Activated CD8-positive, alpha-beta memory T cell treated with anti-CD3 and anti-CD28 coated beads, Interleukin-2, amount 50 U/mL, for 1 hour (primary cell): ENCODE results near the gene TMEM72.

Source experiments
- DNase-seq: peaks from one replicate; pipeline ENCODE4 v3.0.0-alpha.2; 2020; ENCODE audit errors: extremely low read depth

Gene TMEM72

DNA sequence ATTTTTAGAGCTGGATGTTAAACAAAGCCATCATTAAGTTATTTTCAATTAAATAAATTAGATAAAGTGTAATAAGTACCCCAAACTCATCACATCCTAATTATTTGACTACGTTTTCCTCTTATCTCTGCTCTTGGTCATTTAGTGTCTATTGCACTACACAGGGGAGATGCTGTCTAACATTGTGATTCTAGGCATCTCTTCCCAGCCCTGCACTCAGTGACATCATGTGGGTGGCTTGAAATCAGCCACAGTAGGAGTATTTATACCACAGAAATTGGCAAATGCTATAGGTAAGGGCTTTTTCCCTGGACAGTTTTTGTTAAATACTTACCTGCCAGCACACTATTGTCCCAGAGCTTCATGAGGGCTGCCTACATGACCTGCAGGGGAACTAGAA lies 21.3 kb upstream of the TMEM72 start:
- DNase-seq, result no peak

DNA sequence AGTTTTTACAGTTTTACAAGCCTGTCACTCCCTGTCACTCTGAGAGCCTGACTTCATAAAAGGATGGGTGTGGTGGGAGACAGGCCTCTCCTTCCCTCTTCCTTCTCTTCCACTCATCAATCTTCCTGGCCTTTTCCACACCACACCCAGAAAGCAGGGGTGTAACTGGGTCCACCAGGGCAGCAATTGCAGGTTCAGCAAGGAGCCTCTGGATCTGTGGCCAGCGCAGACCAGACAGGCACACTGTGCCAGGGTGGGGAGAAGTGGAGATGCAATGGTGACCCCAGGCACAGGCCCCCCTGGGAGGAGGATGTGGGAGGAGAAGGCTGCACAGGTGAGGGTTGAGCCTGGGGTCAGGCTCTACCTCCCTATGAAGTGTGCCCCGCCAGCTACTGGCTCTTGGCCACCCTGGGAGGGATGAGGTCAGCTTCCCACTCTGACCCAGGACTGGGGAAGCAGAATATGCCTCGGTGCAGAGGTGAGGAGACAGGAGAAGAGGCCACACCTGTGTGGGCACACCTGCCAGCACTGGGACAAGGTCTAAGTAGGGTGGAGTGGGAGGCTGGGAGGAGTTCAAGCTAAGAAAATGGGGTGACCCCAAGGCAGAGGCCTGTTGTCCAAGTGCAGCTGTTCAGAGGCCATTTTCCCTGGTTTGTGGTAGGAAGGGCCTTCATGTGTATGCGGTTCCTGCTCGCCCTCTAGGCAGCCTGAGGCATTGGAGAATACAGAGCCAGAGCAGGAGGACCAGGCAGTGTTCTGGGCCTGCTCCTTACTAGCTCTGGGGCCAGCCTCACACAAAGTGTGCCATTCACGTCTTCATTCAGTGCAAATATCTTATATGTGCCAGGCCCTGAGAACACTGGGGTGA lies 20.2 kb upstream of the TMEM72 start:
- DNase-seq, result no peak

DNA sequence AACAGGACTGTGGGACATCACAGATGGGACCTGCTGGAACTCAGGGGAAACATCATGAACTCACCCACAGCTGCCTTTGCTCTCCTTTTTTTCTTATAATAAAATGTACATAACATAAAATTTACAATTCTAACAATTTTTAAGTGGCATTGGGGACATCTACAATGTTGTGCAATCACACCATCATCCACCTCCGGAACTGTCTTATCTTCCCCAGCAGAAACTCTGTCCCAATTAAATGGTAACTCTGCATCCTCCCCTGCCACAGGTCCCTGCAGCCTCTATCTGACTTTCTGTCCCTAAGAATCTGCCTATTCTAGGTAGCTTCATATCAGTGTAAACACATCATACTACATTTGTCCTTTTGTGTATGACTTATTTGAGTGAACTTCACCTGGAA lies 19.4 kb upstream of the TMEM72 start:
- no peak for DNase-seq

DNA sequence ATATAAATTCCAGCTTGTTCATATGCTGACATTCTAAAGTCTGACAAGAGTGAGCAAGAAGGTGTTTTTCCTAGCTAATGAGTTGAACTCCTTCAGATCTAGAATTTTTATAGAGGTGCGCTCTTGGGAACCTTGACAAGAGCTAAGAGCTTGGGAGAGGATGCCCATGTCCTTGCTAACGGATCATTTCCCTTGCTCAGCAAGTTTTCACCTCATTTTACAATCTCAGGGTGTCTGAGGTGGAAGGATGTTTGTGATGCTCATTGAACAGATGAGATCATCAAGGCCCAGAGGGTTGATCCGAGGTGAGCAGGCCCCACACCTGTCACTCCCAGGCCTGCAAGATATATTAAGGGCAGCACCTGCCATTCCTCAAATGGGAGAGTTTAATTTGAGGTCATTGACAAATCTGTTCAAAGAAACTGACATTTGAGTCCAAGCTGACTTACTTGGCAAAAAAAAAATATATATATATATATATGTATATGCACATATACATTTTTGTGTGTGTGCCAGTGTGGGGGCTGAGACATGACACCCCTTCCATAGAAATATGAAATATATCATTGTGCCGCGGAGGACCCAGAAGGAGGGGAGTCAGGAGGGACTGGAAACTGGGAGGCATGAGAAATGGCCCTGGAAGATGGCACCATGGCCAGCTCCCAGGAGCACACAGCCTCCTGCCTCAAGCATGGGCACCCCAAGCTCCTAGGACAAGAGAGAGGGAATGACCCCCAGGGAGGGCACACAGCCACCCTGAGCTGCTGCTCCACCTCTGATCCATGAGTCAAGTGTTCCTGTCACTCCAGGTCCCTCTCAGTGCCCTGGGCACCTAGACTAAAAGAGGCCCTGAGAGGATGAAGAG lies 17.3 kb upstream of the TMEM72 start:
- DNase-seq, result no peak

DNA sequence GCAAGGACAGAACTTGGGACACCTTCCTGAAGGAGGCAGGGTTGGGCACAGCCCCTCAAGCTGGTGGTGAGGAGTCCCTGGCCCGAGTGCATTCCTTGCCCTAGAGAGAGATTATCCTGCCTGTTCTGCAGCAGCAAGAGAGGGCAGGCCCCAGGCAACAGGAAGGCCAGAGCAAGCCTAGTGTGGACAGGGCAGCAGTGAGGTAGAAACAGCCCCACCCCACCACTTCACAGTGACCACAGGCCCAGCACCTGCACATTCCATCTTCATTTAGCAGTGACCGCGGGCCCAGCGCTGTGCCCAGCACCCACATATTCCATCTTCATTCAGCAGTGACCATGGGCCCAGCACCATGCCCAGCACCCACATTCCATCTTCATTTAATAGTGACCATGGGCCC lies 16.4 kb upstream of the TMEM72 start:
- no peak for DNase-seq

DNA sequence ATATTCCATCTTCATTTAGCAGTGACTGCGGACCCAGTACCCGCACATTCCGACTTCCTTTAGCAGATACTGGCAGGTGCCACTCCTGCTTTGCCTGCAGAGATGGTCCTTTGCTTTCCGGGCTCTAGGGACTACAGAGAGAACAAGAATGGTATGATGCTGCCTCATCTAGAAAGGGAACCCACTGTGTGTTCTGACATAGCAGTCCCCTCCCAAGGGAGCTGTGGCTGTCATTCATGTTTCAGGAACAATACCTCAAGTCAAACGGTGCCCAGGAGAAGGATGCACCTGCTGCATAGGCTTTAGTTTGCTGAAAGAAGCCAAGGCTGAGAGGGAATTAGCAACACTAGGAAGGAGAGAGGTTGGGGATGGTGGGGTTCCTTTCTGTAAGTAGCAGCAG lies 15.9 kb upstream of the TMEM72 start:
- no peak for DNase-seq

DNA sequence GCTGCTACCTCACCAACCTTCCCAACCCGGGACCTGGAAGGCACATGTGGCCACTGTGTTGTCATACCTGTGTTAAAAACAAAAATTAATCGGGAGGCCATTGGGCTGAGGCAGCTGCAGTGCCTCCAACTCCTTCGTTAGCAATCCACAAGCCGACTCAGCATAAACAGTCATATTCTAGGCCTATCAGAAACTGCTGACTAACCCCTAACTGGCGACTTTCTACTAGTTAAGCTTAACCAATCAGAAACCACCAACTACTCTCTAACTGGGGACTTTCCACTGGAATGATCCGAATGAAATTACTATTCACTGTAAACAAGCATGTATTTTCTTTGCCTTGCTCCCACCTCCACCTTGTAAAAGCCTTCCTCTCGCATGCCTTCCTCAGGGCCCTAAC lies 14.1 kb upstream of the TMEM72 start:
- no peak for DNase-seq

DNA sequence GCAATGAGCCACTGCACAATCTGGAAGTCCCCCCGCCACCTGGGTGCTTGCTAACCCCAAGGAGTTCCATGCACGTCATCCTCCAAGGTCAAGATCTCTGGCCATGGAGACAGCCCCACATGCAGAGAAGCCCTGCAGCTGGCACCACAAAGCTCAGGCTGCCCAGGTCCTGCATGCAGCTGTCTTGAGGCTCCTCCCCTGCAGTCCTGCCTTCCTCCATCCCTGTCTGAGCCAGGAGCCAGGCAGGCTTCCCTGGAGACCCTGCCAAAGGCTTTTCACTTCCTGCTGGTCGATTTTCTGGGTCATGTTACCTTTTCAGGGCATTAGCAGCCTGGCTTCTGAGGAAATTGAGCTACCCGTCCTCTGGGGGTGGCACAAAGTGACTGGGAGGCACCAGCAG lies 12.5 kb upstream of the TMEM72 start:
- no peak for DNase-seq

DNA sequence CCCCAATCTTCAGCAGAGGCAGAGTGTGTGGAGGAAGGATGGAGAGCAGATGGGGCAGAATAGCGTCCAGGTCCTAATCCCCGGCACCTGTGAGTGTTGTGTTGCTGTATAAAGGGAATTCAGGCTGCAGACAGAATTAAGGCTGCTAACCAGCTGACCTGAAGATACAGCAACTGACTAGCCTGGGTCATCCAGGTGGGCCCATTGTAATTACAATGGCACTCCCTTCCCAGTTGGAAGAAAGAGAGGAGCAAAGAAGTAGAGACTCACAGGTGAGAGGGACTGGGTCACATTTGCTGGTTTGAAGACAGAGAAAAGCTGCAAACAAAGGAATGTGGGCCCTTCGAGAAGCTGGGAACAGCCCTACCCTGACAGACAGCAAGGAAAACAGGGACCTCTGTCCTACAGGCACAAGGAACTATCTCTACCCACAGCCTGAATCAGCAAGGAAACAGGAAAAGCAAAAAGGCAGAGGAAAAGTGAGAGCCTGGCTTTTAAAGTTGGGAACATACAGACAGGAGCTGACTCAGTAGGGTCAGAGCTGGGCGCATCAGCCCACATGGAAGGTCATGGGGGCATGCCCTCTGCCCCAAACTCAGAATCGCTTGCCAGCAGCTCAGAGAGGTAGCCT lies 11.6 kb upstream of the TMEM72 start:
- DNase-seq, result no peak

DNA sequence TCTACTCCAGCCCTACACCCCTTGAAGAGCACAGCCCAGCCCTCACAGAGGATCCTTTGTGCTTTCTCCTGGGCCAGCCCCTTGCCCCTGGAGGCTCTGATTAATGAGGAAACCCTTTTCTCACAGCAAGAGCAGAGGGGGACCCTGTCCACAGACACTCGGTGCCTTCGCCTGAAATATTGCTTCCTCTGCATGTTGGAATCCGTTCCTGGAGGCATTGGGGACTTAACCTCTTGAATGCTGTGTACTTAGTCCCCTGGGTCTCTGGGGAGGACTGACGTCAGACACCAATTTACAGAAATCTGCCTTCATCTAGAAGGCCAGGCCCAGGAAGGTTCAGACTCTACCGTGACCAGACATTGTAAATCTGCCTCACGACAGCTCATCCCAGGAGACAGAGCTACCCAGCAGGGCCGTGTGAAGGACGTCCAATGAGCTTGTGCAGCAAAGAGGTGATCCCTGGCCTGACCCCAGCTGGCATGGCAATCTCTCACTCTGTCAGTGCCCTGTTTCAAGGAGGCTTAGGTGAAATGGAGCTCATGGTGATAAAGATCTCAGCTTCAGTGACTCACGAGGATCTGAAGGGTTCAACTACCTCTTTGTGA lies 8.1 kb upstream of the TMEM72 start:
- DNase-seq, result no peak

DNA sequence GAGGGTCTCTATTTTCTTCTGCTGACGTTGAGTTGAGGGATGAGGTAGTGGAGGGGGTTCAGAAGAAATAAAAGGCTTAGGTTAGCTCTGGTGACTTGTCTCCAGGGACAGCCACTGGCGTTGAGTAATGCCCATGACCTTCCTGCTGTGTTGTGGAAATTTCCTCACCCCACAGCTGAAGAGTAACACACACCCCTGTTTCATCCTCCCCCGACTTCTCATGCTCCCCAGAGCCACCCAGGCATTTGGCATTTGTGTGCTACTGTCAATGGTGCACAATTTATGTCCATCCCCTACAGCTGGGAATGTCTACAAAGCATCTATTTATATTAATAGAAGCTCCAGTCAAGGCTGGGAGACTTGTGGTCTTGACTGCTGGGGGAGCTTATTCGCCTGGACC lies 4.7 kb upstream of the TMEM72 start:
- DNase-seq, result no peak

DNA sequence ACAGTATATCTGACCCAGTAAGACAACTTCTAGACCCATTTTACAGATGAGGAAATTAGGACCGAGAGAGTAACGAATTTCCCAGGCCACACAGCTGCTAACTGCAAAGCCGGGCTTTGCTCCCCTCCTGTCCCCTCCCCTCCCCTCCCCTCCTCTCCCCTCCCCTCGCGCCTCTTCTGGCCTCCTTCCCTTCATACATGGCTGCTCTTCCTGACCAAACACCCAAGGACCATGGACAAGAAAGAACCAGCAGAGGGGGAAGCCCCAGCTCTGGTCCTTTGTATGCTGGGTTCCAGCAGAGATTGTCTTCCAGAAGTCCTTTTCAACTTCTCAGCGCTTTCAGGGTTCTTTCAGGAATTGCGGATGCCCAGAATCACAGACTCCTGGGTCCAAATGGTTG lies 3.6 kb upstream of the TMEM72 start:
- no peak for DNase-seq

DNA sequence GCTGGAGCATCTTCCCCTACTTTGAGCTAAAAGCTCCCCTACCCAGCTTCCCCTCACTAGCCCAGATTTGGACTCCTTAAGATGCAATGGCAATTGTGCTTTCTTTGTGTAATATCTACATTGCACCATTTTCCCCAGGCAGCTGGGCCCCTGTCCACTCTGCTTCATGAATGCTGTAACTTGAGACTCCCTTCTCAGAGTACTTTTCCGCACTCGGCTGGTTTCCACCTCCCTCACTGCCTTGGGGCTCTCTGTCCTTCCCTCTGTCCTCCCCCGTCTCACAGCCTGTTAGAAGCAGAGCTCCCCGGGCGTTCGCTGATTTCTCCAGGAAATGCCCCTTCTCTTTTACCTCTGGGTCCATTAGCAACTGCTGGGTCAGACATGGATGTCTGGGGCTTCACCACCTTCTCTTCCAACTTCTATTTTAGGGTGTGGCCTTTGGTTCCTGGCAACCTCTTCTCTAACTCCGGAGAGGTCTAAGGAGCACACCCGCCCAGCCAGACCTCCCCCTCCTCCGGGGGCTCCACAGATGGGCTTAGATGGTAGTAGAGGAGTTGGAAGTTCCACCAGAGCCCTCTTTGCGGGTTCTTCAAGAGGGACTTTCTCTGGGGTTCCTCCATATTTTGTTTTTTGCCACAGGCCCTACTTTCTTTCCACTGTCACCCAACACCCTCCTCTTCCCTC lies 2.9 kb upstream of the TMEM72 start:
- no peak for DNase-seq

DNA sequence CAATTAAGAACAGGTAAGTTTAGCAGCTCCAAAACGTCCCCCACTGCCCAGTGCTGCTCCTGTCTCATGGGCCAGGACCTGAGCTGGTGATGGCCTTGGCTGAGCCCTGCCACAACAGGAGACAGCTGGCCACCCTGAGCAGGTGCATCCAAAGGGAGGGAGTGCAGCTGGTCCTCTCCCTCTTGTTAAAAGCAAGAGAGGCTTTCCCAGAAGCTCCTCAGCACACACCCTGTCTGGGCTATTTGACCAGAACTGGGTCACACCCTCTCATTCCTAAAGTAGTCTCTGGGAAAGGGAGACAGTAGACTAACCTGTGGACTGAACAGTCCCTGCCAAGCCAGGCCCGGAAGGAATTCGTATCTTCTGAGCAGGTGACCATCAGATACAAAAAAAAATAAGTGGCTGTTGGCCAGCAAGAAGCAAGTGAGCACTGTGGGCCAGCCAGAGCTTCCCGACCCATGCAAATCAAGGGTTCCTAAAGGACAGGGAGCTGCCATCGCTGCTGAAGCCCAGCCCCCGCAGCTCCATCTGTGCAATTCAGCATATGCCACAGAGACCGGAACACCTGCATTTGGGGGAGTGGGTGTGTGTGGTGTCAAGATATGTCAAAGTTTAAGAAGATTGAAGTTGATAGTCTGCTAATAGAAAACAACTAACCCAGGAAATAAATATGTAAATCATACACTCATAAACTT lies 2.1 kb upstream of the TMEM72 start:
- DNase-seq, result no peak

DNA sequence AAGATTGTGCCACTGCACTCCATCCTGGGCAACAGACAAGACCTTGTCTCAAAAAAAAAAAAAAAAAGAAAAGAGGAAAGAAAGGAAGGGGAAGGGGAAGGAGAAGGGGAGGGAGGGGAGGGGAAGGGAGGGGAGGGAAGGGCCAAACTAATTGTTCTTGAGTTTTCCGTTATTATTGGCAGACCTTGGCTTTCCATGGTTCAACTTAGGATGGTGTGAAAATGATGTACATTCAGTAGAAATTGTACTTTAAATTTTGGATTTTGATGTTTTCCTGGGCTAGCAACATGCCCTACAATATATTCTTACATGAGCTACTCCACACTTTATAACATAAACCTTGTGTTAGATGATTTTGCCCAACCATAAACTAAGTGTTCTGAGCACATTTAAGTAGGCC lies 1.2 kb upstream of the TMEM72 start:
- no peak for DNase-seq

DNA sequence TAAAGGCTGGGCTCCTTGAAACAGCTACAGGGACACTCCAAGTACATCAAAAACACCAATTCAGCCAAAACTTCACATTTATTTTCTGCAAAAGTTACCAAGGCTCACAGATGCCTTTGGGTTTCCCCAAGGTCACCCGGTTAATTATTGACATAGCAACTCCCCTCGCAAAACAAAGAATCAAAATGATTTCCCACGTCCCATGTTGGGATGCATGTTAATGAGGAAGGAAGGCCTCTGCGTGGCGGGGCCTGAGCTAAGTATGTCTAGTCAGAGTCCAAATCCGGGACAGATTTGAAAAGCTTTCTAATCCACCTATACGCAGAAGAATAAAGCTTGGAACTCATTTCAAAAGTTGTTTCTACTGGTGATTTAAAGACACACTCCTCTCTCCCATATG lies 535 bp upstream of the TMEM72 start:
- DNase-seq, result no peak

DNA sequence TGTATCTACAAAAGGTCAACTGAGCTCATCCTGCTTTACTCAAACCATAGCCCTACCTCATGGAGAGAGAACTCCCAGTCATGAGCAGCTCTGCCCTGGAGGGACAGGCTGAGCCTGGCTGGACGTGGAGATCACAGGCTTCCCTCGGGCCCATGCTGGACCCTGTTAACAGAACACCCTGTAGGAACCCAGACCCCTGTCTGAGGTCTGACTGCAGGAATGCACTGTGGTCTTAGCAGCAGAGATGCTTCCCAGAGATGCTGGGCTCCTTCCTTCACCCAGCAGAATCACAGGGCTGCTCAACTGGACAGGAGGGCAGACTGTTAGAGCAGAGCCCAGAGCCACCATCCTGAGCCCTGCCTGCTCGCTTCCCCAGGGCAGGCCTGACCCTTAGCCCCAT lies 814 bp downstream of the TMEM72 start:
- DNase-seq, result no peak

DNA sequence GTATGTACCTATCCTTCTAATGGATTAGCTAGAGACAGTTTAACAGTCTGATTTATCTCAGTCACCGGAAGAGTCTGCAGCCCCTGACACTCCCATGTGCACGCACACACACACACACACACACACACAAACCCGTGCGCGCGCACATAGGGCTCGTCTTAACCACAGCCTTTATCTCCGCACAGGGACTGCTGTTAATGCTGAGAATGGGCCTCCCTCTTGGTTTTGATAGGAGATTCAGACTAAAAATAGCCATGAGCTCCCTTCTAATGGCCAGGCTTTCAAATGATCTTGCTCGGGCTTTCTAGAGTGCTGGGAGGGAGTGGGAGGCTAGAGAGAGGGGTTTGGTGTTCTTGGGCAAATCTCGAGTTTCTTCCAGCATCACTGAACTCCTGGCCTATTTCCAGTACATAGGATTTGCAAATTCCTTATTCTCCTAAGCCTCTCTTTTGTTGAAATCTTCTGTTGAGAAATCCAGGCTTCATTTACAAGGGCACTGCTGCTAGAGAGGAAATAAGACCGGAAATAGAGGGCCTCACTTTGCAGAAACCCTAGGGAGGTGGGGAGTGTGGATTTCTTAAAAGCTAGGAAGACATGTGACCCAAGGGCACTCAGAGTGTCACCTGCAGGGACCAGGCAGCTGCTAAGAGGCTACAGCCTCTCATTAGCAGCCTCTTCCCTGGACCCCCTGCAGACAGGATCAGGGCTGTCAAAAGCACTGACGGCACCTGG lies 2.4 kb downstream of the TMEM72 start:
- no peak for DNase-seq

DNA sequence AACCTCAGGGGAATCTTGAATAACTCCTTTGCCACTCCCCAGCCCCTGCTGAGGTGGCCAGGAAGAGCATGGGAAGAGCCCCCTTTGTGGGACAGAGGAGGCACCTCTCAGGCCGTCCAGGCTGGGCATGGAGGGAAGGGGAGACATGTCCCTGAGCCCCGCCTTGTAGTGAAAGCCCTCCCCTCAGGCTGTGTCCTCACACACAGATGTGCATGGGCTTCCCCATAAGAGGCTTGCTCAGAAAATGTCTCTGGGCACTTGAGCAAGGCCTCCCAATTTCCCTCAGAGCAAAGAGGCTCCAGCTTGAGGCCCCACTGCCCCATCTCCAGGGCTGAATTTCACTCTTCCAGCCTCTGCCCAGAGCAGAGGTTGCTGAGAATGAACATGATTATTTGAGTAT lies 3.8 kb downstream of the TMEM72 start:
- DNase-seq, result no peak

DNA sequence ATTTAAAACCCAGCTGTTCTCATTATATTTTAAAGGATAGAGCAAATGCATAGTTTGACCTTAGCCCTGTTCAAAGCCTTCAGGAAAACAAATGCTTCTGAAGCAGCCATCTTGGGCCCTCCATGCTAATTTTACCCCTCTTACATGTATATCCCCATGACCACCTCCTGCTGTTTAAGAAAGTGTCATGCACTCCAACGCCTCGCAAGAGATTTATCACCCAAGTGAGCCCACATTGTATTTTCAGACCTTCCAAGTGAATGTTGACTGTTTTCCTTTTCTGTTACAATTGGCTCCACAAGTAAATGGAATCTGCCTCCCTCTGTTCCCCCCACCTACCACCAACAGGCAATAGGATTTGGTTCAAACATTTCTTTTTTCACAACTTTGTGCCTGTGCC lies 5.3 kb downstream of the TMEM72 start:
- DNase-seq, result no peak
